ENCODE results near the gene EYS.

- TF ChIP-seq CTCF (conservative IDR thresholded peaks at IDR 0.05) (no peak), ZFX (IDR thresholded peaks at IDR 0.05) (no peak)
These were observed 1923.9 kb downstream of the EYS start for GRCh38 chr6:63783096-63783495.

All from C4-2B (cell line).